ENCODE measurements around the gene PSMB10.
"Not testable (repeated sequence)": the region's sequence is repeated elsewhere in the genome, so short reads cannot be mapped to it uniquely, and the experiment has no call there.

- not testable (repeated sequence) for TF ChIP-seq CTCF (IDR thresholded peaks at IDR 0.05; ENCODE audit: extremely low read depth in 1 of 2, insufficient read depth in 1 of 2, low read depth in 1 of 2, low read length in 2 of 2); POLR2A (IDR thresholded peaks at IDR 0.05; ENCODE audit: low read depth, low read length); POLR2AphosphoS5 (IDR thresholded peaks at IDR 0.05; ENCODE audit: insufficient read depth, low read depth, low read length); EZH2 (IDR thresholded peaks at IDR 0.05; ENCODE audit: borderline replicate concordance, low read depth, low read length, severe bottlenecking); MAX (IDR thresholded peaks at IDR 0.05; ENCODE audit: insufficient read depth, insufficient read length)
Observed at GRCh38 chr16:67915496-67915769, 21.2 kb downstream of the PSMB10 start.

All from endothelial cell of umbilical vein (primary cell).